Keratinocyte (primary cell): Measurements from ENCODE around the gene TTPAL. TPM values are rescaled to one million over a fixed set of nuclear protein-coding genes. Genes with fewer than 3 reads are reported as not detected.
A peak's percentile ranks its signal among the peaks of the same experiment; 100 is the strongest.

ENCODE experiments used
- DNase-seq: peaks from one replicate; pipeline ENCODE4 v3.0.0-alpha.2; 2011; ENCODE audit warnings: low read depth, missing footprints, low spot score
- FAIRE-seq: peaks from 2 replicates; lab custom pipeline; 2011; peaks lifted over from hg19 to GRCh38; lab: Jason Lieb, UNC
- H2AFZ ChIP-seq: 2 replicates; pipeline ENCODE4 v1.6.0; 2012; ENCODE audit warnings: low read length, control low read depth, inconsistent platforms; ENCODE audit not compliant: control insufficient read depth
- H3K27ac ChIP-seq: 2 replicates; pipeline ENCODE4 v1.5.1; 2011; ENCODE audit warnings: low read length; ENCODE audit not compliant: control insufficient read depth, insufficient read depth
- H3K27me3 ChIP-seq: 3 replicates; pipeline ENCODE4 v1.6.0; 2011; ENCODE audit warnings: low read length; ENCODE audit not compliant: control insufficient read depth, insufficient read depth; ENCODE audit errors: extremely low read depth
- H3K36me3 ChIP-seq, 2 experiments: 2 replicates in 1 of 2; 3 replicates in 1 of 2; pipeline ENCODE4 v1.5.1; 2011; ENCODE audit warnings: low read length in 2 of 2, mild to moderate bottlenecking in 1 of 2; ENCODE audit not compliant: control insufficient read depth in 2 of 2, insufficient read depth in 2 of 2; ENCODE audit errors: extremely low read depth in 1 of 2
- H3K4me1 ChIP-seq: 3 replicates; pipeline ENCODE4 v1.5.1; 2011; ENCODE audit warnings: low read length; ENCODE audit not compliant: control insufficient read depth, insufficient read depth; ENCODE audit errors: extremely low read depth
- H3K4me2 ChIP-seq: 3 replicates; pipeline ENCODE4 v1.6.0; 2011; ENCODE audit warnings: low read depth, low read length; ENCODE audit not compliant: control insufficient read depth, insufficient read depth; ENCODE audit errors: extremely low read depth
- H3K4me3 ChIP-seq, 3 experiments: fragments of 200-600 bp in 1 of 3; sonication (generic) in 1 of 3; 2 replicates in 2 of 3; 3 replicates in 1 of 3; pipeline ENCODE4 v1.5.1; 2011 to 2016; ENCODE audit warnings: low read length in 3 of 3, mild to moderate bottlenecking in 3 of 3, control low read depth in 2 of 3, inconsistent platforms in 1 of 3, low read depth in 1 of 3, mixed read lengths in 1 of 3, mixed run types in 1 of 3, moderate library complexity in 1 of 3; ENCODE audit not compliant: control insufficient read depth in 2 of 3, insufficient read depth in 2 of 3; ENCODE audit errors: extremely low read depth in 1 of 3
- H3K79me2 ChIP-seq: 2 replicates; pipeline ENCODE4 v1.6.0; 2012; ENCODE audit warnings: low read length; ENCODE audit not compliant: control insufficient read depth, insufficient read depth
- H3K9ac ChIP-seq: 3 replicates; pipeline ENCODE4 v1.6.0; 2011; ENCODE audit warnings: low read length; ENCODE audit not compliant: control insufficient read depth, insufficient read depth; ENCODE audit errors: extremely low read depth
- H3K9me1 ChIP-seq: 3 replicates; pipeline ENCODE4 v1.6.0; 2011; ENCODE audit warnings: low read length; ENCODE audit not compliant: control insufficient read depth, insufficient read depth; ENCODE audit errors: extremely low read depth
- H3K9me3 ChIP-seq: 2 replicates; pipeline ENCODE4 v1.5.1; 2012; ENCODE audit warnings: low read depth, low read length; ENCODE audit not compliant: control insufficient read depth
- H4K20me1 ChIP-seq: 3 replicates; pipeline ENCODE4 v1.6.0; 2011; ENCODE audit warnings: low read length; ENCODE audit not compliant: control insufficient read depth, insufficient read depth; ENCODE audit errors: extremely low read depth
- CTCF ChIP-seq, 3 experiments: IDR thresholded peaks in 1 of 3; conservative IDR thresholded peaks in 1 of 3; optimal IDR thresholded peaks in 1 of 3; 2 replicates in 2 of 3; 3 replicates in 1 of 3; pipeline versions ENCODE3 to v1.5.1; 2011; ENCODE audit warnings: low read length in 3 of 3, mild to moderate bottlenecking in 3 of 3, moderate library complexity in 2 of 3, control low read depth in 1 of 3, inconsistent platforms in 1 of 3; ENCODE audit not compliant: insufficient read depth in 2 of 3; ENCODE audit errors: extremely low read depth in 1 of 3
- EZH2 ChIP-seq: IDR thresholded peaks from one replicate; pipeline ENCODE4 v1.6.1; 2012; ENCODE audit warnings: inconsistent platforms, mild to moderate bottlenecking, low read length, moderate library complexity
- dilution Hi-C: fragments of 300-500 bp; cut with MboI; formaldehyde crosslinking; loops from one replicate; pipeline ENCODE4 v1.7.0; 2020; ENCODE audit warnings: low sequenced_read_pairs; ENCODE audit not compliant: extremely low pct_ligation_motif_present
- polyA plus RNA-seq, 5 experiments: library from polyadenylated mRNA; depleted of rRNA in 3 of 5; stranded (reverse) in 3 of 5; stranded (forward) in 1 of 5; unstranded in 1 of 5; fragments of >200 nt; gene quantifications; 1 replicate in 1 of 5; 2 replicates in 3 of 5; 3 replicates in 1 of 5; pipeline versions ENCODE4 v1.2.1 to v1.2.3, GENCODE V29; 2011 to 2012; ENCODE audit warnings: missing spikeins in 2 of 5, low read depth in 1 of 5, low replicate concordance in 1 of 5

The TTPAL gene
- polyA plus RNA-seq, 1 donor (not counting 4 experiments of a cell fraction or from before 2014, with no cell fraction given): 20.0 TPM

GRCh38 chr20:44448753-44449546 lies 26.7 kb upstream of the TTPAL start:
- no peaks in the 10 kb centered on the region for H3K27me3 ChIP-seq
- no peaks in the 10 kb centered on the region for H3K9me3 ChIP-seq
- no peaks in the 10 kb centered on the region for H3K79me2 ChIP-seq
- peak; percentile 11 for DNase-seq
- H3K9me1 ChIP-seq: no peaks in the 10 kb centered on the region
- no peak overlapping the region for H3K4me2 ChIP-seq
- no peaks in the 10 kb centered on the region for H3K4me1 ChIP-seq
- FAIRE-seq: no peak
- no peaks in the 10 kb centered on the region for H3K36me3 ChIP-seq
- H2AFZ ChIP-seq: no peak overlapping the region
- dilution Hi-C loops: no loop called here
- H3K27ac ChIP-seq: no peak overlapping the region
- H3K9ac ChIP-seq: no peak overlapping the region
- TF ChIP-seq EZH2: no peak
- TF ChIP-seq CTCF (optimal IDR thresholded peaks at IDR 0.05 in 1 of 3, IDR thresholded peaks at IDR 0.05 in 1 of 3, conservative IDR thresholded peaks at IDR 0.05 in 1 of 3; ENCODE audit: extremely low read depth in 1 of 3, insufficient read depth in 2 of 3, low read length in 3 of 3): peak; percentile 53 to 72 (median 62)
- H4K20me1 ChIP-seq: no peaks in the 10 kb centered on the region
- no peak overlapping the region for H3K4me3 ChIP-seq

GRCh38 chr20:44449864-44450263 lies 25.8 kb upstream of the TTPAL start:
- Histone ChIP-seq H3K9ac (no peak overlapping the region), H3K79me2 (no peaks in the 10 kb centered on the region), H3K36me3 (no peaks in the 10 kb centered on the region), H3K4me1 (no peaks in the 10 kb centered on the region), H3K9me3 (no peaks in the 10 kb centered on the region), H3K27me3 (no peaks in the 10 kb centered on the region), H3K27ac (no peak overlapping the region), H3K4me3 (no peak overlapping the region), H4K20me1 (no peaks in the 10 kb centered on the region), H3K4me2 (no peak overlapping the region), H3K9me1 (no peaks in the 10 kb centered on the region), H2AFZ (no peak overlapping the region)
- DNase-seq (no peak), FAIRE-seq (no peak)
- no peak for TF ChIP-seq EZH2
- TF ChIP-seq CTCF (optimal IDR thresholded peaks at IDR 0.05 in 1 of 3, IDR thresholded peaks at IDR 0.05 in 1 of 3, conservative IDR thresholded peaks at IDR 0.05 in 1 of 3; ENCODE audit: extremely low read depth in 1 of 3, insufficient read depth in 2 of 3, low read length in 3 of 3): no peak
- dilution Hi-C loops: no loop called here
